AG09309 (cell line): ENCODE results near the gene PTPN6.

Experiments
- DNase-seq: peaks from one replicate; pipeline ENCODE4 v3.0.0-alpha.2; 2010; ENCODE audit warnings: low read depth
- H3K4me3 ChIP-seq: 2 replicates; pipeline ENCODE4 v1.5.1; 2011; ENCODE audit warnings: mild to moderate bottlenecking, low read depth, low read length, moderate library complexity; ENCODE audit not compliant: control insufficient read depth
- TF ChIP-seq, protein P1 (sequence below): IDR thresholded peaks from 2 replicates; pipeline ENCODE4 v1.5.1; 2011; ENCODE audit warnings: mild to moderate bottlenecking, low read depth, low read length, inconsistent platforms; ENCODE audit not compliant: insufficient read depth, control insufficient read depth; ENCODE audit errors: missing control alignments

The PTPN6 gene

DNA sequence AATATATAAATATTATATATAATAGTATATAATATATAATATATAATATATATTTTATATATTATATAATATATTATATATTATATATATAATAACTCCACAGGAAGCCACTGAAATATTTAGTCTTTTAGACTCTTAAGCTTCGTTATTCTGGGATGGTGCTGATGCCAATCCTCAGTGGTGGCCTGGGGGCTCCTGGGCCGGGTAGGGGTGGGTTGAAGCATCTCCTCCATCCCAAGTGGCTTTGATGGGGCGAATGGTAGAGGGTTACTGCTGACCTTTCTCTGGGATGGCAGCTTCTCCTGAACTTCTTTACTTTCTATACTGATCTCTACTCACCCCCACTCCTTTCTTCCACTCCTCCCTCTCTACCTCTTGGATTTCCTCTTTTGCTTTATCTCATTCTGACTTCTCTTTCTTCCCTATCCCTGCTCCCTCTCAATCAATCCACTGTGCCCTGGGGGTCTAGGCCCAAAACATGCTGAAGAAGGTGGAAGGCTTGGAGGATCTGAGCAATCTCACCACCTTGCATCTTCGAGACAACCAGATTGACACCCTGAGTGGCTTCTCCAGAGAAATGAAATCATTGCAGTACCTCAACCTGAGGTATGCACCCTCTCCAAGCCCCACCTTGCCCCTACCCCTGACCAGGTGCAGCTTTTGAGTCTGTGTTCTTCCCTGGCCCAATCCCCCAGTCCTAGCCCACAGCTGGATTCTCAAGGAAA lies 41.6 kb upstream of the PTPN6 start:
- H3K4me3 ChIP-seq = no peak overlapping the region
- DNase-seq = no peak
- TF ChIP-seq, protein P1, sequence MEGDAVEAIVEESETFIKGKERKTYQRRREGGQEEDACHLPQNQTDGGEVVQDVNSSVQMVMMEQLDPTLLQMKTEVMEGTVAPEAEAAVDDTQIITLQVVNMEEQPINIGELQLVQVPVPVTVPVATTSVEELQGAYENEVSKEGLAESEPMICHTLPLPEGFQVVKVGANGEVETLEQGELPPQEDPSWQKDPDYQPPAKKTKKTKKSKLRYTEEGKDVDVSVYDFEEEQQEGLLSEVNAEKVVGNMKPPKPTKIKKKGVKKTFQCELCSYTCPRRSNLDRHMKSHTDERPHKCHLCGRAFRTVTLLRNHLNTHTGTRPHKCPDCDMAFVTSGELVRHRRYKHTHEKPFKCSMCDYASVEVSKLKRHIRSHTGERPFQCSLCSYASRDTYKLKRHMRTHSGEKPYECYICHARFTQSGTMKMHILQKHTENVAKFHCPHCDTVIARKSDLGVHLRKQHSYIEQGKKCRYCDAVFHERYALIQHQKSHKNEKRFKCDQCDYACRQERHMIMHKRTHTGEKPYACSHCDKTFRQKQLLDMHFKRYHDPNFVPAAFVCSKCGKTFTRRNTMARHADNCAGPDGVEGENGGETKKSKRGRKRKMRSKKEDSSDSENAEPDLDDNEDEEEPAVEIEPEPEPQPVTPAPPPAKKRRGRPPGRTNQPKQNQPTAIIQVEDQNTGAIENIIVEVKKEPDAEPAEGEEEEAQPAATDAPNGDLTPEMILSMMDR = no peak

DNA sequence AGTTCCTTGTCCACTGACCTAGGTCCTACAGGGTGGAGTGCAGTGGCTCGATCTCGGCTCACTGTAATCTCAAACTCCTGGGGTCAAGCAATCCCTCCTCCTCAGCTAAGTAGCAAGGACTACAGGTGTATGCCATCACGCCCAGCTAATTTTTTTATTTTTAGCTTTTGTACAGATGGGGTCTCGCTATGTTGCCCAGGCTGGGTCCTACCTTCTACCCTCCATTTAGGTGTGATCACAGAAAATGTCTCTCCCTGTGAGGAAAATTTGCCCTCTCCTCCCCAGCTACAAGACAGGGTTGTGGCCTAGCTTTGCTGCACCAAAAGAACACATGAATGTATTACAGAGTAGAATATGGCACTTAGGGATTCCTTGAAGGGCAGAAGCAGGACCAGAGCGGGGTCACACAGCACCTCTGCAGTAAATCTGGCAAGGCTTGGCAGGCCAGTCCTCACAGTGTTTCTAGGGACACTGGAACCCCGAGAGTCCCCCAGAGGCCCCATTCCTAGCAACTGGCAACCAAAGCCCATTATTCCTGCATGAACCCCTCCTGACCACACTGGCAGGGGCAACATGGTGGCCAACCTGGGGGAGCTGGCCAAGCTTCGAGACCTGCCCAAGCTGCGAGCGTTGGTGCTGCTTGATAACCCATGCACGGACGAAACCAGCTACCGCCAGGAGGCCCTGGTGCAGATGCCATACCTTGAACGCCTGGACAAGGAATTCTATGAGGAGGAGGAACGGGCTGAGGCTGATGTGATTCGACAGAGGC lies 38.8 kb upstream of the PTPN6 start:
- no peak for DNase-seq
- H3K4me3 ChIP-seq = no peak overlapping the region
- TF ChIP-seq, protein P1 = no peak

DNA sequence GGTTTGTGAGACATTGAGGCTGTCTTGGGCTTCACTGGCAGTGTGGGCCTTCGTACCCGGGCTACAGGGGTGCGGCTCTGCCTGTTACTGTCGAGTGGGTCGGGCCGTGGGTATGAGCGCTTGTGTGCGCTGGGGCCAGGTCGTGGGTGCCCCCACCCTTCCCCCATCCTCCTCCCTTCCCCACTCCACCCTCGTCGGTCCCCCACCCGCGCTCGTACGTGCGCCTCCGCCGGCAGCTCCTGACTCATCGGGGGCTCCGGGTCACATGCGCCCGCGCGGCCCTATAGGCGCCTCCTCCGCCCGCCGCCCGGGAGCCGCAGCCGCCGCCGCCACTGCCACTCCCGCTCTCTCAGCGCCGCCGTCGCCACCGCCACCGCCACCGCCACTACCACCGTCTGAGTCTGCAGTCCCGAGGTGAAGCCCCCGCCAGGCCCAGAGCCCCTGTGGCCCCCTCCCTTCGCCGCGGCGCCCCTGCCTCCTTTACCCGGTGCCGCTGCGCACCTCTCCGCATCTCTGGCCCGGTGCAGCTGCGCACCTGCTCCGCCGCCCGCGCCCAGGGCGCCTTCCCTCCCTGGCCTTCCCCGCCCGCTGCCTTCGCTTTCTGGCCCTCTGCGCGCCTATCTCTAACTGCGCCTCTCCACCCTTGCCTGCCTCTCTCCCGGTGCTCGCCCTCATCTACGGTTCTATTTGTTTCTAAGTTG lies 36.8 kb upstream of the PTPN6 start, which contains the start of gene ENO2:
Gene ENO2 (plus strand): TSS at position 335 of the 701 bp plus-strand sequence. CDS start 1,253 bp downstream, outside the sequence.
- H3K4me3 ChIP-seq = peak within 1 kb of the TSS; percentile 55
- no peak for DNase-seq
- TF ChIP-seq, protein P1 = no peak

DNA sequence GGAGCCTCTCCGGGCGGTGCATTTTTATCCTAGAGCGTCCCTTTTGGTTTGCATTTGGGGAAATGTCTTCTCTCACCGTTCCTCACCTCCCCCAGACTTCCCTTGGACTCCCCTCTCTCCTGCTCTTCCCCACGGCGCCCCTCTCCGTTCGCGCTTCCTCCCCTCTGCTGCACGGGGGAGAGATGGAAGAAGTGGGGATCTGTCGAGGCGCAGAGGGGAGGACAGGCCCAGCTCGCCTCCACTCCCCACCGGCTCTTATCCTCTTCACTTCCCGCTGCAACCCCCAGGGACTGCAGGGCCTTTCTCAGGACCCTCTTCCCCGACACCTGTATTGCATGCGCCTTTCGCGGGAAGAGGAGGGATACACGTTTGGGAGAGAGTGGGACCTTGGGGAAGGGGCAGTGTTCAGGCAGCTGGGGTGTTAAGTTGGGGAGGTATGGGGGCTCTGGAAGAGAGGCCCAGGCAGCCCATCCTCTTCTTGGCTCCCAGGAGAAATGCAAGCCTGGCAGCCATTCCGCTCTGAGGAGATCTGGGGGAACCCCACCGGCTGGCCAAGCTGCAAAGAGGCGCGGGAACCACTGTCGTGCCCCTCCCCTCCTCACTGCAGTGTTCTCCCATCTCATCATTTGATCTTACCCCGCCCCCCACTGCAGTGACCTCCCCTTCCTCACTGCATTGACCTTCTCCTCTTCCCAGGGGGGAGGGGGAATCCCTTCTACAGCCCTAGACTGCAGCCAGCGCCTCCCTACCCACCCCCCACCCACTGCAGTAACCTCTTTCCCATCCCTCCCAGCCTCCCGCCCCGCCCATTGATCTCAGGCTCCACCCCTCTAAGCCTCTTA lies 36.0 kb upstream of the PTPN6 start:
- TF ChIP-seq, protein P1 = no peak
- DNase-seq = no peak
- peak overlapping the region; percentile 55 for H3K4me3 ChIP-seq

DNA sequence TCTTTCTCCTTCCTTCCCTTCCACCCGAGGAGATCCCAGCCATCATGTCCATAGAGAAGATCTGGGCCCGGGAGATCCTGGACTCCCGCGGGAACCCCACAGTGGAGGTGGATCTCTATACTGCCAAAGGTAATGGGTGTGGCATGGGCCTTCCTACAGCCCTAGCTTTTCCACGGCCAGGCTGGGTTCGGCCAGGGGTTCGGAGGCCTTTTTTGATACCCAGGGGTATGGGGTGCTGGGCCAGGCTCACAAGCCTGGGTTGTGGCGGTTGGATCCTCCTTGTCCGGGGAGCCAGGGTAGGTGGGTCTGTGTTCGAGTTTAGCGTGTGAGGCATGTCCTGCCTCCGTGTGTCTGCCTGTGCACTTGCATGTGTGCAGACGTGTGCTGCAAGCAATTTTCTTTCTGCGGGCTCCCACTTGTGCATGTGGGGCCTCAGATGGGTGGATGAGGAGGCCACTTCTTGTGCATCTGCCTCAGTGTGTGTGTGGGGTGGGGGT lies 35.3 kb upstream of the PTPN6 start:
- TF ChIP-seq, protein P1 = no peak
- no peak for DNase-seq
- H3K4me3 ChIP-seq = no peak overlapping the region
